Tibial artery (tissue), 4 donors: ENCODE results near the gene SVBP.

Experiments used
- DNase-seq, 2 donors: peaks; one replicate each; pipeline ENCODE4 v3.0.0-alpha.2; 2019
- H3K27ac ChIP-seq, 2 donors: fragments of 200-600 bp; sonication (generic) in 1 of 2; 1 replicate in 1 of 2; 2 replicates in 1 of 2; pipeline ENCODE4 v1.5.1; 2018 to 2019; ENCODE audit warnings: mild to moderate bottlenecking in 1 of 2
- H3K27me3 ChIP-seq, 2 donors: fragments of 200-600 bp; sonication (generic) in 1 of 2; one replicate each; pipeline versions ENCODE4 v1.5.1 to v1.6.0; 2016 to 2019
- H3K36me3 ChIP-seq, 3 donors: fragments of 200-600 bp; sonication (generic) in 2 of 3; one replicate each; pipeline ENCODE4 v1.5.1; 2016 to 2019; ENCODE audit warnings: mild to moderate bottlenecking in 2 of 3
- H3K4me1 ChIP-seq, 4 donors: fragments of 200-600 bp; sonication (generic) in 2 of 4; 1 replicate in 3 of 4; 2 replicates in 1 of 4; pipeline ENCODE4 v1.5.1; 2016 to 2019
- H3K4me3 ChIP-seq, 2 donors: fragments of 200-600 bp; sonication (generic) in 1 of 2; 1 replicate in 1 of 2; 2 replicates in 1 of 2; pipeline ENCODE4 v1.5.1; 2018 to 2019; ENCODE audit warnings: mild to moderate bottlenecking in 2 of 2
- H3K9me3 ChIP-seq, 3 donors: fragments of 200-600 bp; sonication (generic) in 1 of 3; one replicate each; pipeline ENCODE4 v1.5.1; 2016 to 2019
- CTCF ChIP-seq, 2 experiments: fragments of 200-600 bp in 1 of 2; fragments of 450-650 bp in 1 of 2; IDR thresholded peaks; one replicate each; pipeline ENCODE4 v1.5.1; 2017 to 2019; ENCODE audit warnings: antibody characterized with exemption in 2 of 2, mild to moderate bottlenecking in 1 of 2, moderate library complexity in 1 of 2
- intact Hi-C: fragments of 100-400 bp; cut with DNase I; formaldehyde crosslinking; loops from one replicate; pipeline ENCODE4 v1.15.0; 2023; ENCODE audit warnings: low total_unique reads

SVBP gene

GRCh38 chr1:42777852-42778251 lies 39.3 kb downstream of the SVBP start:
- Histone ChIP-seq H3K4me1 (no peaks in the 10 kb centered on the region), H3K9me3 (no peaks in the 10 kb centered on the region), H3K27me3 (no peaks in the 10 kb centered on the region), H3K4me3 (no peak overlapping the region), H3K36me3 (peaks cover 39 to 84% (median 53%) of the 10 kb centered on the region in 3 donors), H3K27ac (no peak overlapping the region)
- DNase-seq, result no peak
- intact Hi-C loops, result no loop called here
- TF ChIP-seq CTCF (IDR thresholded peaks at IDR 0.05), result peak; percentile 42 to 51

- TF ChIP-seq CTCF (IDR thresholded peaks at IDR 0.05), result no peak
- no peaks in the 10 kb centered on the region for H3K9me3 ChIP-seq
- intact Hi-C loops, result no loop called here
- no peaks in the 10 kb centered on the region for H3K27me3 ChIP-seq
- no peak overlapping the region for H3K27ac ChIP-seq
- peaks cover 0 to 3% (median 0%) of the 10 kb centered on the region in 4 donors for H3K4me1 ChIP-seq
- H3K36me3 ChIP-seq, result peaks cover 39 to 74% (median 48%) of the 10 kb centered on the region in 3 donors
- no peak for DNase-seq
- H3K4me3 ChIP-seq, result no peak overlapping the region
These were observed 40.7 kb downstream of the SVBP start for GRCh38 chr1:42776502-42776901.

- no peak for TF ChIP-seq CTCF (IDR thresholded peaks at IDR 0.05)
- peaks cover 39 to 59% (median 40%) of the 10 kb centered on the region in 3 donors for H3K36me3 ChIP-seq
- peaks cover 0 to 10% (median 0%) of the 10 kb centered on the region in 4 donors for H3K4me1 ChIP-seq
- H3K4me3 ChIP-seq, result no peak overlapping the region
- H3K27me3 ChIP-seq, result no peaks in the 10 kb centered on the region
- no peak overlapping the region for H3K27ac ChIP-seq
- DNase-seq, result no peak
- intact Hi-C loops, result no loop called here
- H3K9me3 ChIP-seq, result no peaks in the 10 kb centered on the region
These were observed 42.2 kb downstream of the SVBP start for GRCh38 chr1:42774928-42775526.

GRCh38 chr1:42773420-42773819 lies 43.8 kb downstream of the SVBP start:
- H3K4me1 ChIP-seq, result peaks cover 0 to 24% (median 3%) of the 10 kb centered on the region in 4 donors
- no peak overlapping the region for H3K27ac ChIP-seq
- H3K27me3 ChIP-seq, result no peaks in the 10 kb centered on the region
- intact Hi-C loops, result no loop called here
- TF ChIP-seq CTCF (IDR thresholded peaks at IDR 0.05), result no peak
- H3K36me3 ChIP-seq, result peaks cover 39 to 48% (median 40%) of the 10 kb centered on the region in 3 donors
- H3K4me3 ChIP-seq, result no peak overlapping the region
- no peak for DNase-seq
- no peaks in the 10 kb centered on the region for H3K9me3 ChIP-seq

- H3K27ac ChIP-seq, result no peak overlapping the region
- peaks cover 10 to 13% (median 12%) of the 10 kb centered on the region in 3 donors for H3K36me3 ChIP-seq
- H3K9me3 ChIP-seq, result no peaks in the 10 kb centered on the region
- H3K4me1 ChIP-seq, result peaks cover 0 to 41% (median 12%) of the 10 kb centered on the region in 4 donors
- no peaks in the 10 kb centered on the region for H3K27me3 ChIP-seq
- no peak for TF ChIP-seq CTCF (IDR thresholded peaks at IDR 0.05)
- intact Hi-C loops, result loop anchor here (5.0 kb wide), 1 partner anchor 47 kb away; the partner anchor contains the start of genes ERMAP and SVBP
- H3K4me3 ChIP-seq, result no peak overlapping the region
- DNase-seq, result no peak
These were observed 47.4 kb downstream of the SVBP start for GRCh38 chr1:42769811-42770210.
